Measurements from ENCODE around the gene STAT5B.
"Not testable (repeated sequence)": the region's sequence is repeated elsewhere in the genome, so short reads cannot be mapped to it uniquely, and the experiment has no call there.

STAT5B gene

GRCh38 chr17:42312285-42313130 is 36.3 kb upstream of the STAT5B start:
- Histone ChIP-seq H3K27me3 (ENCODE audit: control insufficient read depth, insufficient read depth, low read length) (no peaks in the 10 kb centered on the region), H3K36me3 (ENCODE audit: insufficient read depth, low read length) (peaks cover 41% of the 10 kb centered on the region), H3K4me1 (ENCODE audit: control insufficient read depth, insufficient read depth, low read length) (peaks cover 15% of the 10 kb centered on the region), H3K4me3 (ENCODE audit: low read length) (no peak overlapping the region), H3K4me2 (ENCODE audit: low read length) (peak overlapping the region; percentile 74), H3K9ac (ENCODE audit: low read depth, low read length) (peak overlapping the region; percentile 42), H3K9me3 (replicated peaks; ENCODE audit: low read length) (no peaks in the 10 kb centered on the region)

- Histone ChIP-seq H3K9ac (ENCODE audit: low read depth, low read length) (peak overlapping the region; percentile 42), H3K4me2 (ENCODE audit: low read length) (peak overlapping the region; percentile 74), H3K27me3 (ENCODE audit: control insufficient read depth, insufficient read depth, low read length) (no peaks in the 10 kb centered on the region), H3K9me3 (replicated peaks; ENCODE audit: low read length) (no peaks in the 10 kb centered on the region), H3K36me3 (ENCODE audit: insufficient read depth, low read length) (peaks cover 36% of the 10 kb centered on the region), H3K4me3 (ENCODE audit: low read length) (no peak overlapping the region), H3K4me1 (ENCODE audit: control insufficient read depth, insufficient read depth, low read length) (peaks cover 15% of the 10 kb centered on the region)
Measured at GRCh38 chr17:42312035-42312284, 35.8 kb upstream of the STAT5B start.

GRCh38 chr17:42311240-42312034 is 35.2 kb upstream of the STAT5B start:
- Histone ChIP-seq H3K27me3 (ENCODE audit: control insufficient read depth, insufficient read depth, low read length) (no peaks in the 10 kb centered on the region), H3K4me1 (ENCODE audit: control insufficient read depth, insufficient read depth, low read length) (peaks cover 15% of the 10 kb centered on the region), H3K9ac (ENCODE audit: low read depth, low read length) (peak overlapping the region; percentile 42), H3K36me3 (ENCODE audit: insufficient read depth, low read length) (peaks cover 31% of the 10 kb centered on the region), H3K9me3 (replicated peaks; ENCODE audit: low read length) (no peaks in the 10 kb centered on the region), H3K4me3 (ENCODE audit: low read length) (no peak overlapping the region), H3K4me2 (ENCODE audit: low read length) (peak overlapping the region; percentile 74)

- Histone ChIP-seq H3K27me3 (ENCODE audit: control insufficient read depth, insufficient read depth, low read length) (no peaks in the 10 kb centered on the region), H3K4me2 (ENCODE audit: low read length) (no peak overlapping the region), H3K4me1 (ENCODE audit: control insufficient read depth, insufficient read depth, low read length) (peaks cover 15% of the 10 kb centered on the region), H3K36me3 (ENCODE audit: insufficient read depth, low read length) (peaks cover 26% of the 10 kb centered on the region), H3K9ac (ENCODE audit: low read depth, low read length) (no peak overlapping the region), H3K9me3 (replicated peaks; ENCODE audit: low read length) (no peaks in the 10 kb centered on the region), H3K4me3 (ENCODE audit: low read length) (no peak overlapping the region)
Measured at GRCh38 chr17:42310787-42311215, 34.6 kb upstream of the STAT5B start.

- Histone ChIP-seq H3K36me3 (ENCODE audit: insufficient read depth, low read length) (peaks cover 21% of the 10 kb centered on the region), H3K9ac (ENCODE audit: low read depth, low read length) (no peak overlapping the region), H3K27me3 (ENCODE audit: control insufficient read depth, insufficient read depth, low read length) (no peaks in the 10 kb centered on the region), H3K4me3 (ENCODE audit: low read length) (no peak overlapping the region), H3K9me3 (replicated peaks; ENCODE audit: low read length) (no peaks in the 10 kb centered on the region), H3K4me2 (ENCODE audit: low read length) (no peak overlapping the region), H3K4me1 (ENCODE audit: control insufficient read depth, insufficient read depth, low read length) (peaks cover 15% of the 10 kb centered on the region)
Measured at GRCh38 chr17:42309986-42310786, 34.0 kb upstream of the STAT5B start.

- Histone ChIP-seq H3K4me3 (ENCODE audit: low read length) (no peak overlapping the region), H3K36me3 (ENCODE audit: insufficient read depth, low read length) (peaks cover 13% of the 10 kb centered on the region), H3K4me1 (ENCODE audit: control insufficient read depth, insufficient read depth, low read length) (peaks cover 15% of the 10 kb centered on the region), H3K27me3 (ENCODE audit: control insufficient read depth, insufficient read depth, low read length) (no peaks in the 10 kb centered on the region), H3K9ac (ENCODE audit: low read depth, low read length) (no peak overlapping the region), H3K9me3 (replicated peaks; ENCODE audit: low read length) (no peaks in the 10 kb centered on the region), H3K4me2 (ENCODE audit: low read length) (no peak overlapping the region)
Measured at GRCh38 chr17:42309142-42309541, 33.0 kb upstream of the STAT5B start.

- no peaks in the 10 kb centered on the region for H3K27me3 ChIP-seq (ENCODE audit: control insufficient read depth, insufficient read depth, low read length)
- H3K4me3 ChIP-seq (ENCODE audit: low read length), result no peak overlapping the region
- no peak overlapping the region for H3K9ac ChIP-seq (ENCODE audit: low read depth, low read length)
- H3K9me3 ChIP-seq (replicated peaks; ENCODE audit: low read length), result no peaks in the 10 kb centered on the region
- H3K4me1 ChIP-seq (ENCODE audit: control insufficient read depth, insufficient read depth, low read length), result peaks cover 15% of the 10 kb centered on the region
- no peak overlapping the region for H3K4me2 ChIP-seq (ENCODE audit: low read length)
- peaks cover 6% of the 10 kb centered on the region for H3K36me3 ChIP-seq (ENCODE audit: insufficient read depth, low read length)
Measured at GRCh38 chr17:42308446-42308845, 32.3 kb upstream of the STAT5B start.

- Histone ChIP-seq H3K4me3 (ENCODE audit: low read length) (no peak overlapping the region), H3K27me3 (ENCODE audit: control insufficient read depth, insufficient read depth, low read length) (no peaks in the 10 kb centered on the region), H3K4me2 (ENCODE audit: low read length) (no peak overlapping the region), H3K9ac (ENCODE audit: low read depth, low read length) (no peak overlapping the region), H3K4me1 (ENCODE audit: control insufficient read depth, insufficient read depth, low read length) (peaks cover 15% of the 10 kb centered on the region), H3K36me3 (ENCODE audit: insufficient read depth, low read length) (peaks cover 4% of the 10 kb centered on the region), H3K9me3 (replicated peaks; ENCODE audit: low read length) (no peaks in the 10 kb centered on the region)
Measured at GRCh38 chr17:42307362-42307927, 31.3 kb upstream of the STAT5B start.

- peaks cover 4% of the 10 kb centered on the region for H3K36me3 ChIP-seq (ENCODE audit: insufficient read depth, low read length)
- H3K27me3 ChIP-seq (ENCODE audit: control insufficient read depth, insufficient read depth, low read length), result no peaks in the 10 kb centered on the region
- H3K4me3 ChIP-seq (ENCODE audit: low read length), result no peak overlapping the region
- no peak overlapping the region for H3K4me2 ChIP-seq (ENCODE audit: low read length)
- H3K9me3 ChIP-seq (replicated peaks; ENCODE audit: low read length), result no peaks in the 10 kb centered on the region
- H3K9ac ChIP-seq (ENCODE audit: low read depth, low read length), result no peak overlapping the region
- H3K4me1 ChIP-seq (ENCODE audit: control insufficient read depth, insufficient read depth, low read length), result peaks cover 4% of the 10 kb centered on the region
Measured at GRCh38 chr17:42306385-42306667, 30.1 kb upstream of the STAT5B start.

- peaks cover 4% of the 10 kb centered on the region for H3K36me3 ChIP-seq (ENCODE audit: insufficient read depth, low read length)
- no peaks in the 10 kb centered on the region for H3K27me3 ChIP-seq (ENCODE audit: control insufficient read depth, insufficient read depth, low read length)
- no peak overlapping the region for H3K4me3 ChIP-seq (ENCODE audit: low read length)
- H3K9ac ChIP-seq (ENCODE audit: low read depth, low read length), result no peak overlapping the region
- H3K9me3 ChIP-seq (replicated peaks; ENCODE audit: low read length), result no peaks in the 10 kb centered on the region
- H3K4me2 ChIP-seq (ENCODE audit: low read length), result no peak overlapping the region
- H3K4me1 ChIP-seq (ENCODE audit: control insufficient read depth, insufficient read depth, low read length), result no peaks in the 10 kb centered on the region
Measured at GRCh38 chr17:42305543-42306384, 29.6 kb upstream of the STAT5B start.

- H3K4me2 ChIP-seq (ENCODE audit: low read length); H3K4me1 ChIP-seq (ENCODE audit: control insufficient read depth, insufficient read depth, low read length); H3K9ac ChIP-seq (ENCODE audit: low read depth, low read length); H3K4me3 ChIP-seq (ENCODE audit: low read length); H3K27me3 ChIP-seq (ENCODE audit: control insufficient read depth, insufficient read depth, low read length); H3K9me3 ChIP-seq (replicated peaks; ENCODE audit: low read length); H3K36me3 ChIP-seq (ENCODE audit: insufficient read depth, low read length): not testable (repeated sequence)
Measured at GRCh38 chr17:42305031-42305330, 28.8 kb upstream of the STAT5B start.

Measured in skeletal muscle satellite cell (primary cell).